K562 (cell line): ENCODE measurements around the gene YOD1. TPM values are rescaled to one million over a fixed set of nuclear protein-coding genes. Genes with fewer than 3 reads are reported as not detected.

Experiments
- ARID1B ChIP-seq: fragments of 450-650 bp; IDR thresholded peaks from 2 replicates; pipeline ENCODE4 v1.6.1; 2016; ENCODE audit warnings: antibody characterized with exemption, mild to moderate bottlenecking, inconsistent platforms
- ATF1 ChIP-seq, 2 experiments: fragments of 450-650 bp in 1 of 2; IDR thresholded peaks; 2 replicates each; pipeline ENCODE4 v1.6.1; 2016; ENCODE audit warnings: missing compliant biosample characterization in 1 of 2, missing genetic modification characterization in 1 of 2
- DMBX1 ChIP-seq: fragments of 250-450 bp; sonication (Bioruptor Pico); IDR thresholded peaks from 2 replicates; pipeline ENCODE4 v1.8.0; 2022; ENCODE audit warnings: inconsistent platforms, mild to moderate bottlenecking, moderate library complexity, borderline replicate concordance
- ESRRA ChIP-seq: fragments of 450-650 bp; IDR thresholded peaks from 2 replicates; pipeline ENCODE4 v1.6.1; 2014; ENCODE audit warnings: low read depth, mild to moderate bottlenecking, moderate library complexity, borderline replicate concordance
- IRF2 ChIP-seq: sonication (generic); formaldehyde crosslinking; IDR thresholded peaks from 2 replicates; pipeline ENCODE4 v1.8.1; 2022; ENCODE audit warnings: mild to moderate bottlenecking, missing genetic modification reagents
- MAFK ChIP-seq: IDR thresholded peaks from 2 replicates; pipeline ENCODE4 v1.6.1; 2011; ENCODE audit warnings: low read length, improper control_type of control experiment
- MCM3 ChIP-seq: fragments of 450-650 bp; IDR thresholded peaks from 2 replicates; pipeline ENCODE4 v1.6.1; 2016
- MEIS2 ChIP-seq: fragments of 450-650 bp; IDR thresholded peaks from 2 replicates; pipeline ENCODE4 v1.6.1; 2014; ENCODE audit warnings: mild to moderate bottlenecking; ENCODE audit not compliant: partially characterized antibody
- RBM39 ChIP-seq: fragments of 200-400 bp; formaldehyde crosslinking; optimal IDR thresholded peaks from 2 replicates; pipeline ENCODE3; 2018; ENCODE audit warnings: low read depth, low read length
- SLC30A9 ChIP-seq: fragments of 250-450 bp; sonication (Bioruptor Pico); IDR thresholded peaks from 2 replicates; pipeline ENCODE4 v1.8.0; 2022; ENCODE audit warnings: mild to moderate bottlenecking, moderate library complexity
- SMARCE1 ChIP-seq: fragments of 450-650 bp; IDR thresholded peaks from 2 replicates; pipeline ENCODE4 v1.7.1; 2016; ENCODE audit warnings: mild to moderate bottlenecking
- ZNF24 ChIP-seq: fragments of 450-650 bp; IDR thresholded peaks from 2 replicates; pipeline ENCODE4 v1.6.1; 2016
- ZNF780A ChIP-seq: fragments of 250-450 bp; sonication (Bioruptor Pico); IDR thresholded peaks from 2 replicates; pipeline ENCODE4 v1.5.0; 2021; ENCODE audit warnings: mild to moderate bottlenecking
- polyA plus RNA-seq, 8 experiments: library from polyadenylated mRNA; depleted of rRNA in 4 of 8; stranded (reverse) in 5 of 8; unstranded in 3 of 8; fragments of >200 nt; fragmentation: Nextera tagmentation in 2 of 8; fragmentation: Illumina TruSeq in 1 of 8; extraction: Ambion mirVana in 2 of 8; extraction: Trizol in 1 of 8; gene quantifications; 2 replicates each; pipeline versions ENCODE4 v1.2.1 to v1.2.3, GENCODE V29; 2011 to 2014; ENCODE audit warnings: inconsistent platforms in 1 of 8, missing spikeins in 1 of 8
- total RNA-seq, 7 experiments: library from RNA; depleted of rRNA in 6 of 7; stranded (reverse); fragments of >200 nt in 6 of 7; fragmentation: Illumina TruSeq in 2 of 7; extraction: Trizol in 2 of 7; gene quantifications; 2 replicates each; pipeline versions ENCODE4 v1.2.1 to v1.2.3, GENCODE V29; 2011 to 2021; ENCODE audit warnings: low replicate concordance in 1 of 7
- TF ChIP-seq, protein P1 (sequence below): fragments of 450-650 bp; IDR thresholded peaks from 2 replicates; pipeline ENCODE4 v1.6.1; 2018; ENCODE audit not compliant: partially characterized antibody
- TF ChIP-seq, protein P2 (sequence below): fragments of 450-650 bp; IDR thresholded peaks from 2 replicates; pipeline ENCODE4 v1.6.1; 2017; ENCODE audit warnings: antibody characterized with exemption, mild to moderate bottlenecking
- TF ChIP-seq, protein P3 (sequence below): IDR thresholded peaks from 2 replicates; pipeline ENCODE4 v1.6.1; 2012; ENCODE audit warnings: low read depth, low read length, improper control_type of control experiment, borderline replicate concordance
- TF ChIP-seq, protein P4 (sequence below): sonication (generic); formaldehyde crosslinking; IDR thresholded peaks from 2 replicates; pipeline ENCODE4 v1.8.1; 2023; ENCODE audit warnings: mild to moderate bottlenecking, missing genetic modification reagents

The YOD1 gene
- total and polyA plus RNA-seq, 9 of the 15 experiments (the other 6 are each of a cell fraction or from before 2014, with no cell fraction given): 18.2 to 78.1 (median 46.9) TPM

DNA sequence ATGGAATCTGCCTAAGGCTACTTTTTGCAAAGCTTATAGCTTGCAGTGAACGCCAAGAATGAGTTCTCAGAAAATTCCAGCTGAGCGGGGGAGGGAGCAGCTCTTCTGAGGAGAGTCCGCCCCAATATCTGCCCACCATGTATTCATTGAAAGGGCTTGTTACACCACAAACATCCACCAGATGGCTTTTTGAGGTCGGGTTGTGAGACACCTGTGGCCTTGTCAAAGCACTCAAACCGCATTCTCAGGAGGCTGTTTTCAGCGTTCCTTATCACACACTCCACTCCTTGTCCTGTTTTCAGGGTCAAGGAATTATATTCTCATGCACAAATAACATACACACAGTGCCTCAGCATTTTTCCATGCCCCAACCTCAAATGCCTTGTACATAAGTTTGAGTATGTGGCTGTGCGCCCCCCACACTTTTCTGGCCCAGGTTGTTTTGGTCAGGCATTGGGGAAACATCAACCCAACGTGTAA is 33.7 kb upstream of the YOD1 start (continued):
- TF ChIP-seq, protein P1, sequence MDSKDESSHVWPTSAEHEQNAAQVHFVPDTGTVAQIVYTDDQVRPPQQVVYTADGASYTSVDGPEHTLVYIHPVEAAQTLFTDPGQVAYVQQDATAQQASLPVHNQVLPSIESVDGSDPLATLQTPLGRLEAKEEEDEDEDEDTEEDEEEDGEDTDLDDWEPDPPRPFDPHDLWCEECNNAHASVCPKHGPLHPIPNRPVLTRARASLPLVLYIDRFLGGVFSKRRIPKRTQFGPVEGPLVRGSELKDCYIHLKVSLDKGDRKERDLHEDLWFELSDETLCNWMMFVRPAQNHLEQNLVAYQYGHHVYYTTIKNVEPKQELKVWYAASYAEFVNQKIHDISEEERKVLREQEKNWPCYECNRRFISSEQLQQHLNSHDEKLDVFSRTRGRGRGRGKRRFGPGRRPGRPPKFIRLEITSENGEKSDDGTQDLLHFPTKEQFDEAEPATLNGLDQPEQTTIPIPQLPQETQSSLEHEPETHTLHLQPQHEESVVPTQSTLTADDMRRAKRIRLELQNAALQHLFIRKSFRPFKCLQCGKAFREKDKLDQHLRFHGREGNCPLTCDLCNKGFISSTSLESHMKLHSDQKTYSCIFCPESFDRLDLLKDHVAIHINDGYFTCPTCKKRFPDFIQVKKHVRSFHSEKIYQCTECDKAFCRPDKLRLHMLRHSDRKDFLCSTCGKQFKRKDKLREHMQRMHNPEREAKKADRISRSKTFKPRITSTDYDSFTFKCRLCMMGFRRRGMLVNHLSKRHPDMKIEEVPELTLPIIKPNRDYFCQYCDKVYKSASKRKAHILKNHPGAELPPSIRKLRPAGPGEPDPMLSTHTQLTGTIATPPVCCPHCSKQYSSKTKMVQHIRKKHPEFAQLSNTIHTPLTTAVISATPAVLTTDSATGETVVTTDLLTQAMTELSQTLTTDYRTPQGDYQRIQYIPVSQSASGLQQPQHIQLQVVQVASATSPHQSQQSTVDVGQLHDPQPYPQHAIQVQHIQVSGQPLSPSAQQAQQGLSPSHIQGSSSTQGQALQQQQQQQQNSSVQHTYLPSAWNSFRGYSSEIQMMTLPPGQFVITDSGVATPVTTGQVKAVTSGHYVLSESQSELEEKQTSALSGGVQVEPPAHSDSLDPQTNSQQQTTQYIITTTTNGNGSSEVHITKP: peak; percentile 49
- TF ChIP-seq, protein P2, sequence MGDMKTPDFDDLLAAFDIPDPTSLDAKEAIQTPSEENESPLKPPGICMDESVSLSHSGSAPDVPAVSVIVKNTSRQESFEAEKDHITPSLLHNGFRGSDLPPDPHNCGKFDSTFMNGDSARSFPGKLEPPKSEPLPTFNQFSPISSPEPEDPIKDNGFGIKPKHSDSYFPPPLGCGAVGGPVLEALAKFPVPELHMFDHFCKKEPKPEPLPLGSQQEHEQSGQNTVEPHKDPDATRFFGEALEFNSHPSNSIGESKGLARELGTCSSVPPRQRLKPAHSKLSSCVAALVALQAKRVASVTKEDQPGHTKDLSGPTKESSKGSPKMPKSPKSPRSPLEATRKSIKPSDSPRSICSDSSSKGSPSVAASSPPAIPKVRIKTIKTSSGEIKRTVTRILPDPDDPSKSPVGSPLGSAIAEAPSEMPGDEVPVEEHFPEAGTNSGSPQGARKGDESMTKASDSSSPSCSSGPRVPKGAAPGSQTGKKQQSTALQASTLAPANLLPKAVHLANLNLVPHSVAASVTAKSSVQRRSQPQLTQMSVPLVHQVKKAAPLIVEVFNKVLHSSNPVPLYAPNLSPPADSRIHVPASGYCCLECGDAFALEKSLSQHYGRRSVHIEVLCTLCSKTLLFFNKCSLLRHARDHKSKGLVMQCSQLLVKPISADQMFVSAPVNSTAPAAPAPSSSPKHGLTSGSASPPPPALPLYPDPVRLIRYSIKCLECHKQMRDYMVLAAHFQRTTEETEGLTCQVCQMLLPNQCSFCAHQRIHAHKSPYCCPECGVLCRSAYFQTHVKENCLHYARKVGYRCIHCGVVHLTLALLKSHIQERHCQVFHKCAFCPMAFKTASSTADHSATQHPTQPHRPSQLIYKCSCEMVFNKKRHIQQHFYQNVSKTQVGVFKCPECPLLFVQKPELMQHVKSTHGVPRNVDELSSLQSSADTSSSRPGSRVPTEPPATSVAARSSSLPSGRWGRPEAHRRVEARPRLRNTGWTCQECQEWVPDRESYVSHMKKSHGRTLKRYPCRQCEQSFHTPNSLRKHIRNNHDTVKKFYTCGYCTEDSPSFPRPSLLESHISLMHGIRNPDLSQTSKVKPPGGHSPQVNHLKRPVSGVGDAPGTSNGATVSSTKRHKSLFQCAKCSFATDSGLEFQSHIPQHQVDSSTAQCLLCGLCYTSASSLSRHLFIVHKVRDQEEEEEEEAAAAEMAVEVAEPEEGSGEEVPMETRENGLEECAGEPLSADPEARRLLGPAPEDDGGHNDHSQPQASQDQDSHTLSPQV: peak; percentile 57; the same call in 1 of the 2 replicates
- TF ChIP-seq IRF2 (CRISPR knock-in tag) (no peak), MEIS2 (peak; percentile 75), SLC30A9 (no peak), MAFK (peak; percentile 44; the same call in 1 of the 2 replicates), ARID1B (peak; percentile 89), DMBX1 (peak; percentile 78; the same call in 1 of the 2 replicates), SMARCE1 (peak; percentile 71), ESRRA (peak; percentile 92; the same call in 1 of the 2 replicates), ZNF24 (peak; percentile 37; the same call in 1 of the 2 replicates), RBM39 (no peak), ZNF780A (CRISPR knock-in tag) (no peak), MCM3 (no peak), ATF1 (CRISPR knock-in tag; IDR thresholded peaks at IDR 0.05) (no peak), ATF1 (tag; IDR thresholded peaks at IDR 0.05) (peak; percentile 54; the same call in 1 of the 2 replicates)
- TF ChIP-seq, protein P3, sequence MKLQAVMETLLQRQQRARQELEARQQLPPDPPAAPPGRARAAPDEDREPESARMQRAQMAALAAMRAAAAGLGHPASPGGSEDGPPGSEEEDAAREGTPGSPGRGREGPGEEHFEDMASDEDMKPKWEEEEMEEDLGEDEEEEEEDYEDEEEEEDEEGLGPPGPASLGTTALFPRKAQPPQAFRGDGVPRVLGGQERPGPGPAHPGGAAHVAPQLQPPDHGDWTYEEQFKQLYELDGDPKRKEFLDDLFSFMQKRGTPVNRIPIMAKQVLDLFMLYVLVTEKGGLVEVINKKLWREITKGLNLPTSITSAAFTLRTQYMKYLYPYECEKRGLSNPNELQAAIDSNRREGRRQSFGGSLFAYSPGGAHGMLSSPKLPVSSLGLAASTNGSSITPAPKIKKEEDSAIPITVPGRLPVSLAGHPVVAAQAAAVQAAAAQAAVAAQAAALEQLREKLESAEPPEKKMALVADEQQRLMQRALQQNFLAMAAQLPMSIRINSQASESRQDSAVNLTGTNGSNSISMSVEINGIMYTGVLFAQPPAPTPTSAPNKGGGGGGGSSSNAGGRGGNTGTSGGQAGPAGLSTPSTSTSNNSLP: peak; percentile 61; the same call in 1 of the 2 replicates
- TF ChIP-seq, protein P4, sequence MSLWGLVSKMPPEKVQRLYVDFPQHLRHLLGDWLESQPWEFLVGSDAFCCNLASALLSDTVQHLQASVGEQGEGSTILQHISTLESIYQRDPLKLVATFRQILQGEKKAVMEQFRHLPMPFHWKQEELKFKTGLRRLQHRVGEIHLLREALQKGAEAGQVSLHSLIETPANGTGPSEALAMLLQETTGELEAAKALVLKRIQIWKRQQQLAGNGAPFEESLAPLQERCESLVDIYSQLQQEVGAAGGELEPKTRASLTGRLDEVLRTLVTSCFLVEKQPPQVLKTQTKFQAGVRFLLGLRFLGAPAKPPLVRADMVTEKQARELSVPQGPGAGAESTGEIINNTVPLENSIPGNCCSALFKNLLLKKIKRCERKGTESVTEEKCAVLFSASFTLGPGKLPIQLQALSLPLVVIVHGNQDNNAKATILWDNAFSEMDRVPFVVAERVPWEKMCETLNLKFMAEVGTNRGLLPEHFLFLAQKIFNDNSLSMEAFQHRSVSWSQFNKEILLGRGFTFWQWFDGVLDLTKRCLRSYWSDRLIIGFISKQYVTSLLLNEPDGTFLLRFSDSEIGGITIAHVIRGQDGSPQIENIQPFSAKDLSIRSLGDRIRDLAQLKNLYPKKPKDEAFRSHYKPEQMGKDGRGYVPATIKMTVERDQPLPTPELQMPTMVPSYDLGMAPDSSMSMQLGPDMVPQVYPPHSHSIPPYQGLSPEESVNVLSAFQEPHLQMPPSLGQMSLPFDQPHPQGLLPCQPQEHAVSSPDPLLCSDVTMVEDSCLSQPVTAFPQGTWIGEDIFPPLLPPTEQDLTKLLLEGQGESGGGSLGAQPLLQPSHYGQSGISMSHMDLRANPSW (CRISPR knock-in tag): 0 out of 2 replicates have a peak, but pooled peaks have one; percentile 24
